H1 (cell line): ENCODE data around the gene PAF1.

Experiments used
- BRCA1 ChIP-seq: IDR thresholded peaks from 2 replicates; pipeline ENCODE4 v1.6.1; 2012; ENCODE audit warnings: low read depth, low read length, improper control_type of control experiment
- CREB1 ChIP-seq: IDR thresholded peaks from 2 replicates; pipeline ENCODE4 v1.6.1; 2012; ENCODE audit warnings: inconsistent platforms
- EGR1 ChIP-seq: IDR thresholded peaks from 2 replicates; pipeline ENCODE4 v1.6.1; 2011; ENCODE audit warnings: low read depth, low read length, borderline replicate concordance
- EP300 ChIP-seq, 2 experiments: IDR thresholded peaks; 1 replicate in 1 of 2; 2 replicates in 1 of 2; pipeline ENCODE4 v1.6.1; 2011 to 2012; ENCODE audit warnings: low read depth in 2 of 2, low read length in 2 of 2, mild to moderate bottlenecking in 2 of 2, borderline replicate concordance in 1 of 2, inconsistent platforms in 1 of 2, moderate library complexity in 1 of 2
- JUN ChIP-seq: IDR thresholded peaks from 2 replicates; pipeline ENCODE4 v1.6.1; 2011; ENCODE audit warnings: low read depth, mild to moderate bottlenecking, improper control_type of control experiment, low read length
- NRF1 ChIP-seq: IDR thresholded peaks from 2 replicates; pipeline ENCODE4 v1.6.1; 2011; ENCODE audit warnings: mild to moderate bottlenecking, low read depth, low read length, improper control_type of control experiment
- RXRA ChIP-seq: IDR thresholded peaks from 2 replicates; pipeline ENCODE4 v1.6.1; 2011; ENCODE audit warnings: low read depth, mild to moderate bottlenecking, low read length, moderate library complexity; ENCODE audit not compliant: insufficient read depth
- SP4 ChIP-seq: IDR thresholded peaks from 2 replicates; pipeline ENCODE4 v1.6.1; 2012; ENCODE audit warnings: low read length, inconsistent platforms
- TF ChIP-seq, protein P1 (sequence below), 3 experiments: IDR thresholded peaks; 1 replicate in 2 of 3; 2 replicates in 1 of 3; pipeline versions ENCODE4 v1.5.1 to v1.6.1; 2011; ENCODE audit warnings: low read length in 3 of 3, mild to moderate bottlenecking in 3 of 3, inconsistent platforms in 2 of 3, low read depth in 1 of 3, moderate library complexity in 1 of 3; ENCODE audit not compliant: insufficient read depth in 1 of 3; ENCODE audit errors: control extremely low read depth in 1 of 3
- TF ChIP-seq, protein P2 (sequence below): IDR thresholded peaks from 2 replicates; pipeline ENCODE4 v1.6.1; 2012; ENCODE audit warnings: low read length, inconsistent platforms

DNA sequence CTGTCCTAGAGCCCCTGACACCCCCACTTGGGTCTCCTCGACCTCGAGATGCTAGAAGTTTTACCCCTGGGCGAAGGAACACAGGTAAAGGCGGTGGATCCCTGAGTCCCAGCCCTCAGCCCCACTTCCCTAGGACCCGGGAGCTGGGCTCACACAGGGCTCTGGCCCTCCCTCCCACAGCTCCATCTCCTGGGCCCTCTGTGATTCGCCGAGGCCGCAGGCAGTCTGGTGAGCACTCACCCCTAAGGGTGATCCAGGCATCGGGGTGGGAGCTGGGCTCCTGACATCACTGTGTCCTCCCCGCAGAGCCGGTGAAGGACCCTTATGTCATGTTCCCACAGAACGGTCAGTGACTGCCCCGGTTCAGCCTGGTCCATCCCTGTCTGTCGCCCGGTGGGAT is 29.9 kb upstream of the PAF1 start:
- no peak for TF ChIP-seq NRF1
- no peak for TF ChIP-seq EP300 (IDR thresholded peaks at IDR 0.05; ENCODE audit: borderline replicate concordance in 1 of 2, low read depth in 2 of 2, low read length in 2 of 2)
- TF ChIP-seq RXRA = no peak
- no peak for TF ChIP-seq JUN
- TF ChIP-seq, protein P1, sequence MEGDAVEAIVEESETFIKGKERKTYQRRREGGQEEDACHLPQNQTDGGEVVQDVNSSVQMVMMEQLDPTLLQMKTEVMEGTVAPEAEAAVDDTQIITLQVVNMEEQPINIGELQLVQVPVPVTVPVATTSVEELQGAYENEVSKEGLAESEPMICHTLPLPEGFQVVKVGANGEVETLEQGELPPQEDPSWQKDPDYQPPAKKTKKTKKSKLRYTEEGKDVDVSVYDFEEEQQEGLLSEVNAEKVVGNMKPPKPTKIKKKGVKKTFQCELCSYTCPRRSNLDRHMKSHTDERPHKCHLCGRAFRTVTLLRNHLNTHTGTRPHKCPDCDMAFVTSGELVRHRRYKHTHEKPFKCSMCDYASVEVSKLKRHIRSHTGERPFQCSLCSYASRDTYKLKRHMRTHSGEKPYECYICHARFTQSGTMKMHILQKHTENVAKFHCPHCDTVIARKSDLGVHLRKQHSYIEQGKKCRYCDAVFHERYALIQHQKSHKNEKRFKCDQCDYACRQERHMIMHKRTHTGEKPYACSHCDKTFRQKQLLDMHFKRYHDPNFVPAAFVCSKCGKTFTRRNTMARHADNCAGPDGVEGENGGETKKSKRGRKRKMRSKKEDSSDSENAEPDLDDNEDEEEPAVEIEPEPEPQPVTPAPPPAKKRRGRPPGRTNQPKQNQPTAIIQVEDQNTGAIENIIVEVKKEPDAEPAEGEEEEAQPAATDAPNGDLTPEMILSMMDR (IDR thresholded peaks at IDR 0.05; ENCODE audit: control extremely low read depth in 1 of 3, insufficient read depth in 1 of 3, low read depth in 1 of 3, low read length in 3 of 3) = no peak
- TF ChIP-seq BRCA1 = no peak
- TF ChIP-seq SP4 = no peak
- no peak for TF ChIP-seq CREB1
- no peak for TF ChIP-seq EGR1
- TF ChIP-seq, protein P2, sequence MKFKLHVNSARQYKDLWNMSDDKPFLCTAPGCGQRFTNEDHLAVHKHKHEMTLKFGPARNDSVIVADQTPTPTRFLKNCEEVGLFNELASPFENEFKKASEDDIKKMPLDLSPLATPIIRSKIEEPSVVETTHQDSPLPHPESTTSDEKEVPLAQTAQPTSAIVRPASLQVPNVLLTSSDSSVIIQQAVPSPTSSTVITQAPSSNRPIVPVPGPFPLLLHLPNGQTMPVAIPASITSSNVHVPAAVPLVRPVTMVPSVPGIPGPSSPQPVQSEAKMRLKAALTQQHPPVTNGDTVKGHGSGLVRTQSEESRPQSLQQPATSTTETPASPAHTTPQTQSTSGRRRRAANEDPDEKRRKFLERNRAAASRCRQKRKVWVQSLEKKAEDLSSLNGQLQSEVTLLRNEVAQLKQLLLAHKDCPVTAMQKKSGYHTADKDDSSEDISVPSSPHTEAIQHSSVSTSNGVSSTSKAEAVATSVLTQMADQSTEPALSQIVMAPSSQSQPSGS = no peak
